AG04449 (cell line): ENCODE data around the gene EEFSEC.

Source experiments
- CTCF ChIA-PET: fragments of 350-600 bp; formaldehyde crosslinking; extraction: SDS; loops from one replicate; lab custom pipeline; 2021; ENCODE audit warnings: antibody characterized with exemption; lab: Yijun Ruan, JAX
- POLR2A ChIA-PET: fragments of 400-600, 350-600 bp; formaldehyde crosslinking; extraction: SDS; loops from one replicate; lab custom pipeline; 2020; ENCODE audit warnings: antibody characterized with exemption, inconsistent platforms; lab: Yijun Ruan, JAX
- DNase-seq: peaks from one replicate; pipeline ENCODE4 v3.0.0-alpha.2; 2010; ENCODE audit warnings: low read depth, low spot score
- H3K4me3 ChIP-seq: 2 replicates; pipeline ENCODE4 v1.5.1; 2011; ENCODE audit warnings: low read depth, mild to moderate bottlenecking, control low read depth, low read length
- TF ChIP-seq, protein P1 (sequence below): IDR thresholded peaks from one replicate; pipeline ENCODE4 v1.5.1; 2011; ENCODE audit warnings: mild to moderate bottlenecking, moderate library complexity, low read length, control low read depth, inconsistent platforms; ENCODE audit not compliant: insufficient read depth; ENCODE audit errors: missing control alignments

EEFSEC gene

DNA sequence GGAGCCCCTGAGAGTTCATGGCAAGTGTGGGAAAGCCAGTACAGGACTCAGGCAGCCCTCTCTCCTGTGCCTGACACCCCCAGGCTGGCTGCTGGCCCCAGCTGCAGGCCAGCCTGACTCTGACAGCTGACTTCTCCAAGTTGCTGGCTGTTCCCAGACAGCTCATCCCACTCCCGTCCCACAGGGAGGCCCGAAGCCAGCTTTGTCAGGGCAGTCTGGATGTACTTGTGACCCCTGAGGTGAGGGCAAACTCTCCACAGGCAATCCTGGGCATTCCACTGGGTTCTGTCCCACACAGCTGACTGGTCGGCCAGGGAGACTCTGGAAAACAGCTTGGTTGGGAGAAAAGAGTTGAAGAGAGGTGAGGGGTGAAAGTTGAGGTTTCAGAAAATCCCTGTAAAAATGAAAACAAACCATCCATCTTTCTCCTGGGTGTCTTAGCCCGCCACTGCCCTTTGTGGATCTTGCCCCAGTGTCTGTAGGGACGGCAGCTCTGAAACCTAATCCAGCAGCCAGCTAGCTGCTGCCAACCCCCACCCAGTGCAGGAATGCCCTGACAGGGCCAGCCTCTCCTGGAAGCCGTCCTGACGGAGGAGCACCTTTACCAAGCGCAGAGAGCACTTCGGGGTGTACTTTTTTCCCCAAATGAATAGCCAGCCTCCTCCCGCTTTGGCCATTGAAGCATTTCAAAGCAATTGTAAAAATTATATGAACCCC is 225.5 kb downstream of the EEFSEC start:
- no peak for DNase-seq
- ChIA-PET POLR2A (no interaction called here), CTCF (interaction anchor here (1.7 kb wide), 1 partner anchor 16 kb away, joined by 5 read pairs; no protein-coding TSS in a partner anchor)
- H3K4me3 ChIP-seq = no peak overlapping the region
- TF ChIP-seq, protein P1, sequence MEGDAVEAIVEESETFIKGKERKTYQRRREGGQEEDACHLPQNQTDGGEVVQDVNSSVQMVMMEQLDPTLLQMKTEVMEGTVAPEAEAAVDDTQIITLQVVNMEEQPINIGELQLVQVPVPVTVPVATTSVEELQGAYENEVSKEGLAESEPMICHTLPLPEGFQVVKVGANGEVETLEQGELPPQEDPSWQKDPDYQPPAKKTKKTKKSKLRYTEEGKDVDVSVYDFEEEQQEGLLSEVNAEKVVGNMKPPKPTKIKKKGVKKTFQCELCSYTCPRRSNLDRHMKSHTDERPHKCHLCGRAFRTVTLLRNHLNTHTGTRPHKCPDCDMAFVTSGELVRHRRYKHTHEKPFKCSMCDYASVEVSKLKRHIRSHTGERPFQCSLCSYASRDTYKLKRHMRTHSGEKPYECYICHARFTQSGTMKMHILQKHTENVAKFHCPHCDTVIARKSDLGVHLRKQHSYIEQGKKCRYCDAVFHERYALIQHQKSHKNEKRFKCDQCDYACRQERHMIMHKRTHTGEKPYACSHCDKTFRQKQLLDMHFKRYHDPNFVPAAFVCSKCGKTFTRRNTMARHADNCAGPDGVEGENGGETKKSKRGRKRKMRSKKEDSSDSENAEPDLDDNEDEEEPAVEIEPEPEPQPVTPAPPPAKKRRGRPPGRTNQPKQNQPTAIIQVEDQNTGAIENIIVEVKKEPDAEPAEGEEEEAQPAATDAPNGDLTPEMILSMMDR = no peak

- POLR2A ChIA-PET = no interaction called here
- H3K4me3 ChIP-seq = no peak overlapping the region
- TF ChIP-seq, protein P1 = no peak
- no peak for DNase-seq
- CTCF ChIA-PET = interaction anchor here (1.7 kb wide), 1 partner anchor 17 kb away, joined by 5 read pairs; no protein-coding TSS in a partner anchor
Measured at GRCh38 chr3:128379367-128380160, 226.3 kb downstream of the EEFSEC start.

GRCh38 chr3:128380295-128380694 is 227.0 kb downstream of the EEFSEC start:
- ChIA-PET POLR2A (no interaction called here), CTCF (no interaction called here)
- TF ChIP-seq, protein P1 = no peak
- DNase-seq = no peak
- H3K4me3 ChIP-seq = no peak overlapping the region

DNA sequence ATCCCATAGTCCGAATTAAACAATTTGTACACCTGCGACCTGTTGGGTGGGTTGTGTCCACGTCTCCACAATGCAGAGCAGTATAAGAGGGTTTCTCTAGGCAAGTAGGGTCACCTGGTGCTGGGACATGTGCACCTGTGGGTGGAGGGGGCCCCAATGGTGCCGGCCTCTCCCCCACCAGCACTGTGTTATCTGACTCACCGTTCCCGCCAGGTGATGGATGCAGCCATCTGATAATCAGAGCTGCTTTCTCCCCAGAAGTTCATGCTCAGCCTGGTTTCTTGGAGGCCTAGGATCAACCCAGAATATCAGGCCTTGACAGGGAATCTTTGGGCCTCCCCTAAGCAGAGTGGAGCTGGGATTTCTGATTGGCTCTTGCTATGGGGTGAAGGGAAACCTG is 227.4 kb downstream of the EEFSEC start:
- DNase-seq = no peak
- POLR2A ChIA-PET = no interaction called here
- TF ChIP-seq, protein P1 = no peak
- no peak overlapping the region for H3K4me3 ChIP-seq
- CTCF ChIA-PET = interaction anchor here (1.1 kb wide), 1 partner anchor 45 kb away, joined by 3 read pairs; no protein-coding TSS in a partner anchor

DNA sequence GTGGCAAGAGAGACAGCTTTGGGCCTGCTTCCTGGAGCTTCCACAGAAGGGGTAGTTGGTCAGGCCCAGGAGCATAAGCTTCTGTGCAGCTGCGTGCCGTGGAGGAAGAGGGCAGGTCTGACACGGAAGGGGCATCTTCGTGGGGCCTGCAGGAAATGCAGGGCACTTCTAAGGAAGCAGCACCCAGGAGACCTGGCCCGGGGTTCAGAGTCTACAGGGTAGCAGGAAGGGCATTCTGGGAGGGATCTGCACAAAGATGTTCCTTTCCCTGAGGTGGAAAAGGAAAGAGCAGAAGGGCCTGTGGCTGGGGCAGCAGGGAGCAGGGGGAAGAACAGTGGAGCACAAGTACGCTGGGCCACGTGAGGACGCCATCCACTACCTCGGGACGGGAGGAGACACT is 228.3 kb downstream of the EEFSEC start:
- H3K4me3 ChIP-seq = no peak overlapping the region
- DNase-seq = no peak
- ChIA-PET POLR2A (no interaction called here), CTCF (interaction anchor here (1.1 to 1.5 kb wide), 3 partner anchors 11 to 227 kb away, joined by 3 to 4 read pairs (median 3); no protein-coding TSS in a partner anchor)
- TF ChIP-seq, protein P1 = no peak
